NCI-H524 treated with DMSO at 0.1 percent for 48 hours (cell line): ENCODE data around the gene CAPN2.

Experiments used
- DNase-seq: peaks from one replicate; lab custom pipeline; 2025; lab: John Stamatoyannopoulos, UW

CAPN2 gene

DNA sequence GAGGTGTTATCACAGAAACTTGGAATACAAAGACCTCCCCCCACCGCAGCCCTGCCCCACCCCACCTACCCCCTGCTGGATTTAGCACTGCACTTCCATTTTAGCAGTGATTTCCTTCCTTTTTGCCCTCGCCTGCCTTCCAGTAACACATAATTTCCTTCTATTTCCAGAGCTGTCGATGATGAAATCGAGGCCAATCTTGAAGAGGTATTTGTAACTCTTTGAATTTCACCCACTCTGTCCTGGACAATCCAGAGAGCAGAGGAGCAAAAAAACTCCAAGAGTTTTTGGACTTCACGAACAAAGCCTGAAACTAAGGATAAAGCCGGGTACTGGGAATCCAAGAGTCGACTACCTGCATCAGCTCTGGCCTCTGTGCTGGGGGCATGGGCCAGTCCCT lies 49.1 kb downstream of the CAPN2 start:
- no peak for DNase-seq

DNA sequence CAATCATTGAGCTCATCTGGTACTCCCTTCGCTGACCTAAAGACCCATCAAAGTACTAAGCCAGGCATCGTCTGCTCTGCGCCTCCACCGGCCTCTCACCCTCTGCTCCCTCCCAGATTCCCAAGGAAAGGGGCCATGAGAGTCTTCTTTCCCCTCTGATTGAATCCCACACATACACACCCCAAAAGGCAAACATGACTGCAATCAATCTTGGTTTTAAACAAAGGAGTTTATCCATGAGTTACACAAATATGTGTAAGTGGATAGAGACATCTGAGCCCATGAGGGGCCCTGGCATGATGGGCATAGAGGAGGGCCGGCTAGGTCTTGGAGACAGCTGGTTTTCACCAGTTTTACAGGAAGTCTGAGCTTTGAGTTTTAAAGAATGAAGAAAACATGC lies 50.9 kb downstream of the CAPN2 start:
- no peak for DNase-seq

DNA sequence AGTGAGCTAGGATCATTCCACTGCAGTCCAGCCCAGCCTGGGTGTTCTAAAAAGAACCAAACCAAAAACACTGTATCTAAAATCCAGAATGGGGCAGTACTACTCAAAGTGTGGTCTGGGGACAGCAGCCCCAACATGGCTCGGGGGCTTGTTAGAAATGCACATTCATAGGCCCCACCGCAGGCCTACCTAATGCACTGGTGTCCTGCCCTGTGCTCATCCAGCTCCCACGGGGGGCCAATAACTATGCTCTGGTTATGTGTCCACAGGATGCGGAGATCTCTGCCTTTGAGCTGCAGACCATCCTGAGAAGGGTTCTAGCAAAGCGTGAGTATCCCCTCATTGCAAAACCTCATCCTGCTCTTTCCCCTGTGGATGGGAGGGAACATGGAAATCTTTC lies 51.5 kb downstream of the CAPN2 start:
- no peak for DNase-seq

DNA sequence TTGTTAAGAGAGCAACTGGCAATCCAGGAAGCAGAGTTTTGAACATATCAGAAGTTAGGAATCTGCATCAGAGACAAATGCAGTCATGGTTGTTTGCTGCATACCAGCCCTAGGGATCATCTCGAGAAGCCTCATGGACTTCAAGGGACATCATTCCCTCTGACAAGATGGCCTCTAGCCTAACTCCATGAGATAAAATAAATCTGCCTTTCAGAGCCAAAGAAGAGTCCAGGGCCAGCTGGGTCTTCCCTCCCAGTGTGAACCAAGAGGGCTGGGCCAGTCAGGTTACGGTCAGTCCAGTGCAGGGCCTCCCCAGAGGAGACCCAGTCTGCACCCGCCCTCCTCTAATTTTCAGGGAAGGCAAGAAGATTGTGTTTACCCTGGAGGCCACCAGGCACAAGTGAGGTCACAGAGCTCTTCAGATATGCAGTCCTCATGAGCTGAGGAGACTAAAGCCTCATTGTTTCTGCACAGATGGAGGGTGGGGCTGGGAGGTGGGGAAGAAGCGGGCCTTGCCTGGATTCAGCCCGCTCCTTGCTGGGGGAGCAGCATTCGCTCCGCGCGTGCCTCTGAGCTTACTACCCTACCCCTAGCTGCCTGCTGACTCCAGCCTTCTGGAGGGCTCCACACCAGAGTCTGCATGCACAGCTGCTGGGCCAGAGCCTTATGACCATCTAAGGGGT lies 52.8 kb downstream of the CAPN2 start:
- no peak for DNase-seq

DNA sequence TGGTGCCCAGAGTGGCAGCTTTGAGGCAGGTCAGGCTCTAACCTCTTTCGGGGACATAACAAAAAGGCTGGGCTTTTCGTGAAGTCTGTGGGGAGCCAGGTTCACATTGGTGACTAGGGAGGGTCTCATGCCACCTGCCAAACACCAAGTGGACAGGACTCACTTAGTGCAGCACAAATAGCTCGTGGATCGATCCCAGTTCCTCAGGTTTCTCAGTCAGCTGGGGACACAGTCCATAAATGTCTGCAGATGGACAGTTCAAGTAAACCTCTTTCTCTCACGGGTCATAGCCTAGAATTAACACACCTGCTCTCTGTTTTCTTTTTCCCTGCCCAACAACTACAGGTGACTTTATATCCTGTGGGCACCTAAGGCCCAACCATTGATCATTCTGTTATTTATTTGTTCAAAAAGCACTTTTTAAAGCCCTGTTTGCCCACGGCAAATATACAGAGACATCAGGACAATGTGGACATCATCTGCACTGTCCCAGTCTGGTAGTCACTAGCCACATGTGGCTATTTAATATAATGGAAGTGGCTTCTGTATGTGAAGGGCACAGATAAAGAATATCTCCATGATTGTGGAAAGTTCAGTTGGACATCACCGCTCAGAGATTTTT lies 53.5 kb downstream of the CAPN2 start:
- no peak for DNase-seq

DNA sequence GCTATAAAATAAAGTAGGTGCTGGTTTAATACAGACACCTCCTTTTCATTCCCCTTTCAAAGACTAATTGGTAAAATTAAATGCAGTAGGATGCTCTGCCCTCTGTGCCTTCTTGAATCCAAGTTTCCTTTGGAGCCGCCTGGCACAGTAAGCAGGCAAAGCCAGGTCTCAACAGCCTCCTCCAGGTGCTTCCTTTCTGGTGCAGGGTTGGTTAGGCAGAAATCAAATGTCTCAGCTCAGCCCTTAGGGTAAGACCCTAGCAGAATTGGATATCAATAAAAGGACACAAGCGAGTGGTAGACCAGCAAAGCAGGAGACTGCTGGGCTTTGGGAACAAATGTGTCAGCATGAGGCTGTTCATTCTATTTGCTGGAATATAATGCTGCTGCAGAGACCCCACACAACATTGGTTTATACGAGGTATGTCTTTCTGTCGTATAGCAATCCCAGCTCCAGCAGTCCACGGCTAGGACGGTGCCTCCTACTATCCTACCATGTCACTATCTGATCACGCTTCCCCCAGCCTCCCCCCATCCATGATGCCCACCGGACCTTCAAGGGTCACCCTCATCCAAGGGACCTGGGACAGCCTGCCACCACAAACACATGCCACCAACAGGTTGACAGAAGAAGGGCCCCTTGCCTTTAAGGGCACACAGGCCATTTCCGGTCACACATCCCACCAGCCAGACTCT lies 58.4 kb downstream of the CAPN2 start:
- no peak for DNase-seq

DNA sequence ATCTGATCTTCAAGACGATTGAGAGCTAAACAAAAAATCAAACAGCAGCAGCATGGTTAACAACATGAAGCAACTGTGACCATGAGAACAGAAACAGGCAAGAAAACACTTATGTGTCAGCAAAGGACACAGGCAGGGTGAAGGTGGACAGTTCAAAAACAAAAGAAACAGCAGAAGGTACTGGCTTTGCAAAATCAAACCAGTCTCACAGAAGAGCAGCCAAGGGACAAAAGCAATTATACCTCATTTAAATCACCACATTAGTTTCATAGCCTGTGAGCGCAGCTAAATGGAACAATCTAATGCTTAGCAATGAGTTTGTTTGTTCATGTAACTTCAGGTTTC lies 59.1 kb downstream of the CAPN2 start:
- DNase-seq = no peak

DNA sequence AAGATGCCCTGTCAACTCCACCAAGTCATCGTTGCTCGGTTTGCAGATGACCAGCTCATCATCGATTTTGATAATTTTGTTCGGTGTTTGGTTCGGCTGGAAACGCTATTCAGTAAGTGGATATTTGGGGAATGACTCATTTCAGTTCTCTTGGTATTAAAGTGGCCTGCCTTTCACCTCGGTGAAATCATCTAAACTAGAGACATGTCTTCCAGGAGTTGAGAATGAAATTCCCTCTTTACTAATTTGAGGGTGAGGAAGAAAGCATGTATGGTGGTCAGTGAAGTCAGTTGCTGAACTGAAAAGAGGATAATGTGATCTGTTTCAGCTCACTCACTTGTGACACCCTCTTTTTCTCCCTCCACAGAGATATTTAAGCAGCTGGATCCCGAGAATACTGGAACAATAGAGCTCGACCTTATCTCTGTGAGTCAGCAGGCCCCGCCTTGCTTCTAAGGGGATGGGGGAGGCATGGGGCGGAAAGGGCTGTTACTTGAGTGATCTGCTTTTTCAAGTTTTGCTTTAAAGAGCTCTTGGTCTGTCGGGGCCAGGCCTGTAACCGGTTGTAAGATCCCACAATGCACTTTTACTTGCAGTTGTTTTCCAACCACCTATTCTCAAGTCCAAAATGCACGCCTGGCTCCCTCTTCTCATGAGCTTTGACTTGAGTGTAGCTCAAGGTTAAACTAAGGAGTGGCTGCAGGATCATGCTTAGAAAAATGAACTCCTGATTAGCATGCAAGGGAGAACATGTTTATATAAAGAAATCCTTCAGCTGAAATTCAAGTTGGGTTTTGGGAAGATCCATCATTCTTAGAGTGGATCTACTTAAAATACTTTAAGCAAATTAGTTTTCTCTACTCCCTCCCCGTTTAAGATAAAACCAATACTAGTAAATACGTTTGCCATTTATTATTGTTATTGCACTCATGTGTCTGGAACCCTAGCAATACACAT lies 59.8 kb downstream of the CAPN2 start:
- DNase-seq = no peak

DNA sequence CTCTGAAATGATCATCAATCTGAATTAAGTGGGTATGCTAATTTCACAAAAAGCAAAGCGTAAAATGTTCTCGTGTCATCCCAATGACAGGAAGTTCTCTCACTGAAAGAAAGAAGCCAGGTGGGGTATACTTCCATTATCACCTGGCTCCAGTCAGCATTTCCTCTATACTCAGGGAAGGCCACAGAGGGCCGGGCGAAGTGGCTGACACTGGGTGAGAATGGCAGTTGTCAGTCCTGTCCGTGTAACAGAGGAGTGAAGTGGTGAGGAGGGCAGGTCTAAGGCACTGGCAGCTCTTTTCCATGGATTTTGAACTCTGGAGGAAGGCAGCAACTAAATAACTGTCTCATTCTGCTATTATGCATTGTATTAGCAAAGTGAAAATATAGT lies 60.4 kb downstream of the CAPN2 start:
- DNase-seq = no peak

DNA sequence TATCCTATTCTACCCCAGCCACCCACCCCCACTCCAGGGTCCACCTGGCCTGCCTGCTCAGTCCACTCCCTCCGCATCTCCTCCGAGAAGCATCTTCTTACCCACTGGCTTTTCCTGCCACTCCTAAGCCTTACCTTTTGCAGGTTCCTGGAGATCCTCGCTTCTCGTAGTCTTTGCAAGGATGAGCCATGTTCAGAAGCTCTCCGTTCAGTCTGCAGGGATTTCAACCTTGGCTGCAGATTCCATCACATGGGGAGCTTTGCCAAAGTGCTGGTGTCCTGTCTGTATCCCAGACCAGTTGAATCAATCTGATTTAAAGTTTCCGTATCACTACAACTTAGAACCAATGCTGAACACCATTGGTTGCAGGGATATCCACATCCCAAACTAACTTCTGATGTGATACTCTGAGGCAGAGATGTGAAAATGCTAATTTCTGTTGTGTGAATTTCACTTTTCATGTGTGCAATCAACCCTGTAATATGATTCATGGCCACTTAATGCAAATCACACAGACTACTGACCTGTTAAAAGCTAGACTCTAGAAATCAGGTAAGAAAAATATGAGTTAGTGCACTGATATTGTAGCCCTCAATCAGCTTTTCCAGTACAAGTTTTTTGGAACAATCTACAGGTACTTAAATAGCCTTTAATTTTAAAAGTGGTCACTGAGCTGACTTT lies 61.9 kb downstream of the CAPN2 start:
- no peak for DNase-seq

DNA sequence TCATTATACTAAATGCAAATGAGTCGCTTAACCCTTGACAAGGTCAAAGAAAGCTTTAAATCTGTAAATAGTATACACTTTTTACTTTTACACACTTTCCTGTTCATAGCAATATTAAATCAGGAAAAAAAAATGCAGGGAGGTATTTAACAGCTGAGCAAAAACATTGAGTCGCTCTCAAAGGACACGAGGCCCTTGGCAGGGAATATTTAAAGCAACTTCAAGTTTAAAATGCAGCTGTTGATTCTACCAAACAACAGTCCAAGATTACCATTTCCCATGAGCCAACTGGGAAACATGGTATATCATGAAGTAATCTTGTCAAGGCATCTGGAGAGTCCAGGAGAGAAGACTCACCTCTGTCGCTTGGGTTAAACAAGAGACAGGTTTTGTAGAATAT lies 62.7 kb downstream of the CAPN2 start:
- DNase-seq = no peak

DNA sequence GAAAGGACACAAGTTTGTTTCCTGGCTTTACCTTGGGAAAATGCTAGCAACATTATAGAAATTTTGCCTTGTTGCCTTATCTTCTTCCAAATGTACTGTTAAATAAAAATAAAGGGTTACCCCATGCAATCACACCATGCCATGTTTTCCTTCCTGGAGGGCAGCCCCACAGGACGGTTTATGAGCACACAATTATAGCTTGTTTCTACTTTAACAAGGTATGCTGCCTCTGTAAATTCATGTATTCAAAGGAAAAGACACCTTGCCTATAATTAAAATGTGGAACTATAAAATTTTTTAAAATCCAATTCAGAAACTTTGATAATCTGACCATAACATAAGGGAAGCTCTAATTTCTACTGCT lies 63.4 kb downstream of the CAPN2 start:
- no peak for DNase-seq

DNA sequence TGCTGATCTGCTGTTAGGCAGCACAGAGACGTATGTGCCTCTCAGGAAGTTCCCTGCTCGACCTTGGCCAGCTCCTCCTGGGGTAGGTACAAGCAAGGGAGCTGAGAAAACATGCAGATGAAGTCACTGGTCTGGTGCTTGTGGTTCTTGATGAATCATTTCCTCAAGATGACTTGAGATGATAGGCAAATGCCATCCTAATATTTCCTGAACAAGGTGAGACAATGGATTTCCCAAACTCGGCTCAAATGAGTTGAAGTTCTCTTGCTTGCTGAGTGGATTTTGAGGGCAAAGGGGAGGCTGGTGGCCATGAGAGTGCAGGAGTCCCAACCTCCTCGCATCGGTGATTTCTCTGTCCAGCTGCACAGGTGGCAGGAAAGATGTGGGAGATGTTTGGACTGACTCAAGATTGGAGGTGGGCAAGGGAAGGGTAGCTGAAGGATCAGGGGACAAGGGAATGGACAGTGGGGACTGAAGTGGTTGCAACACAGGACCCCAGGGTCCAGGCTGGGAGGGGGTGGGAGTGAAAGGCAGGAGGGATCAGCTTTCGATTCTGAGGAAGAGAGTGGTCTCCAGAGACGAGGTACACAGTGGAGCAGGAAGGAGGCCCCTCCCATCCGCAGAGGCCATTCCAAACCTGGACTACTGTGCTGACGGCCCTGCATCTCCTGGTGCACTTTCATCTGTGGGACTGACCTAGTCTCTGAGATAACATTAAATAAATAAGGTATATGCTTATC lies 63.9 kb downstream of the CAPN2 start:
- no peak for DNase-seq

DNA sequence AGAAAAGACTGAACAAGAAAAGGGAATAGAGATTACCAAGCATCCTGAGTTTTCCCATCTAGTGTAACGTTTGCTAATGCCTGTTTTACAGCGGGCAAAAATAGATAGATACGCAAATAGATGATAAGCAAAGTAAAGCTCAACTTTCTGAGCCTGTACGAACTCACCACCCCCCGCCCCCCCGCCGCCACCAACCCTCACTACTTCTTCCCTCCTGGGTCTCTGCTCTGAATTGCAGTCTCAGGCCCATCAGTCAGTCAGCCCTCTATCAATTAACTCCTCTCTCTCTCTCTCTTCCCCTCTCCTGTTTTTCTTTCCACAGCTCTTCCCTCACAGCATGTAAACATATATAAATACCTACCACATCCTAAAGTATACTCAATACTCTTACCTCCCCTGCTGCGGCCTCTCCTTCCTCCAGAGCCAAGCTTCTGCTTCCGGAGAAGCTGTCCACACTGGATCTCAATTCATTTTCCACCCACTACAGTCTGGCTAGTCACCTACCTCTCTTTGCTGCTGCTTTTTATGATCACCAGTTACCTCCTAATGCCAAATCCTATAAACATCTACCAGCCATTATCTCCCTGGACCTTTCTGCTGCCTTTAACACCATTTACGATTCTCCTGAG lies 64.6 kb downstream of the CAPN2 start:
- no peak for DNase-seq

DNA sequence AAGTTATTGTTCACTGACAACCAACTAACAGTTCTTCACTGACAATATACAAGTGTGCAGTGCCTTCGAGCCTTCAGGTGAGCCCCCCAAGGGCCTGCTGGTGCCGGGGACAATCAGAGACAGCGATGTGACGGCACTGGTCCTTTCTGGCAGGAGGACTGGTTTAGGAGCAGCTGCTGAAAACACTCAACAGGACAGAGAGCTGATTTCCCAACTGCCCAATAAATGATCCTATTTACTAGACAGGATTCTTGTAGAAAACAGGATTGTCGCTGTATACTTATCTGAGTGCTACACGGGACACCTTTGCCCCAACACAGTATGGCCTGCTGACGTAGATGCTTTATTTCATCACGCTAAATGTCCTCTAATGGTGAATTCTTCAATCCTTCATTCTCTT lies 68.0 kb downstream of the CAPN2 start:
- DNase-seq = no peak

DNA sequence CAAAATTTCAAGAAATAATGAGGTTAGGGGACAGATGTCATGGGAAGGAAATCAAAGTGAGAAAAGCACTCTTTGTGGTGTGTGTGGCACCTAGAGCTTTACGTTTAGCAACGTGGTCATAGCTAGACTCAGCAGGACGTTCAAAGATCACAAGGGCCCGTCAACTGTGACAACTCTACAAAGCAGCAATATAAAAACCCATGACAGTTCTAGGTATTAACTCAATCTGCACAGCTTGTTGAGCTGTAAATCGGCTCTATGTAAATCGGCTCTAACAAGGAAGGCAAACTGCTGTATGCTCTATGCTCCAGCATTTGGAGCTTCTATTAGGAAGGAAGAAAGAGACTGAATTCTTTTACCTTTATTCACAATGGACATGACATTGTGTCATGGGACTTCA lies 68.6 kb downstream of the CAPN2 start:
- DNase-seq = no peak

DNA sequence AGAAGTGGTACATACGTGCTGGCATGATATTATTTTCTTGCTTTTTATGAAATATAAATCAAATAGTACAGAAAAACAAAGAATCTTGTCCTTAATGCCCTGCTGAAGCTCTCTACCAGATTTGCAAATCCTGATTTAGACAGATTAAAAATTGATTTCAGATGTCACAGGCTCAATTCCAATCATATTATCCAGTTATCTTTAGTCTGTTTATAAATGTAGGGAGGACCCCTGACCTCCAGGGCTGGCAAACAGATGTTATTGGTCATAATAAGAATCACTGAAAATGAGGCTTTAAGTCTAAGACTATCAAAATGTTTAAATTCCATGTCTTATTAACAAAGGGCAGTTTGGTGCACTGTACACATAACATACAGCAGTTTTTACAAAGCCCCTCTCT lies 71.3 kb downstream of the CAPN2 start:
- no peak for DNase-seq

DNA sequence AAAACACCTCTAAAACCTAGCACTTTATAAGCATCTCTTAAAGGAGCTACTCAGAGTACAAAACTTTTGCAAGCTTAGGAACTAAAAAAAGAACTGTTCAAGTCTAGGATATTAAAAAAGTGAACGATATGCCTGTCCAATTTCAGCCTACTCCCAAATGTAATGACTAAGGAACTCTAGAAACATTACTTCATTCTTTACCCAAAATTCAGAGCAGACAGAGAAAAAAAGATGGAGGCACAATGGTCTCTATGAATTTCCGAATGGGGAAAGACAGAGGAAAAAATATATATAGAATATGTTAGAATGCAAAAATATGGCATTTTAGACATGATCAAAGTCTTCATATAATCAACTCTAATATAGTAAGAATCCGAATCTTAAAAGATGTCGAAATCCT lies 72.2 kb downstream of the CAPN2 start:
- no peak for DNase-seq

DNA sequence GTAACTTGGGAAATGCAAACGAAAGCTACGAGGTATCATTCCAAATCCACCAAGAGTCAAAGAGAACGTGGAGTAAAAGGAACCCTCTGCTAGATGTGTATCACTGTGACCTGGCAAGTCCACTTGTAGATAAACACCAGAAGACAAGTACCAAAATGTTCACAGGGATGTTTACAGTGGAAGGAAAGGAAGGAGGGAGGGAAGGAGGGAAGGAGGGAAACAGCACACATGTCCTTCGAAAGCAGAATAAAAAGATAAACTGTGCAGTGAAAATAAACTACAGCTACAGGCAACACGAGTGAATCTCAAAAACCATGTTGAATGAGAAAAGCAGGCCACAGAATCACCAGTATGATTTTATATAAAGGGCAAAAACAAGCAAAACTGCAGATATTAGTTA lies 73.5 kb downstream of the CAPN2 start:
- DNase-seq = no peak

DNA sequence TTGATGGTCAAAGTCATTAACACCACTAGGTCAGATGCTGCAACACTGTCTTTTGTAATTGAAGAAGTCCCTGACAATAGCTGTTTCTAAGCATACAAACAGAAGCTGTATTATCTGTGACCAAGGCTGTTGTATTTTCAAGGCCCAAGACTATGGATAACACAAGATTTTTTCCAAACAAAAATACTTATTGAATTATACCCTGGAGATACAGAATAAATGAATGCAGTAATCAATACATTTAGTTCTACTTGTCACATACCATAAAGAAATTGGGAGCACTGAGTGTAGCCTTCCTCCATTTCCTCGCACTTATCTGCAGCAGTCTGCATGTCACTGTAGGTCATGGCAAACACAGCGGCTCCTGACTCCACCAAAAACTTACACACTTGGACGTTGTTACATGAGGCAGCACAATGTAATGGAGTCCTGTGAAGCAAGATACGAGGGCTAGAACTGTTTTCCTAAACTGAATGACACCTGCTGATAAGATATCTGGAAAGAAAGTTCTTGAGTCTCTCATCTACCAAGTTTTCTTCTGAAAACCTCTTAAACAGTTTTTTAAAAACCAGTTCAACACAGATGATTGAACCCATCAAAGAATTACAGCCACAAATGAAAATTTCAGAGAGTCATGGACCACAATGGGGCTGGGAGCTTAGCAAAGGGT lies 76.5 kb downstream of the CAPN2 start:
- DNase-seq = no peak
